ENCODE measurements around the gene PRPF40B. TPM values are rescaled to one million over a fixed set of nuclear protein-coding genes. Genes with fewer than 3 reads are reported as not detected.

PRPF40B gene
- total and polyA plus RNA-seq, 9 of the 15 experiments (the other 6 are each of a cell fraction or from before 2014, with no cell fraction given): 0.55 to 10.6 (median 4.8) TPM

GRCh38 chr12:49673446-49674317, 50.3 kb downstream of the PRPF40B start (continued):
- TF ChIP-seq RB1 (IDR thresholded peaks at IDR 0.05; ENCODE audit: low read depth): peak; percentile 68
- no peak for TF ChIP-seq TEAD2 (tag; IDR thresholded peaks at IDR 0.05)
- TF ChIP-seq HMGN3 (IDR thresholded peaks at IDR 0.05; ENCODE audit: borderline replicate concordance, extremely low read depth, insufficient read length, low read depth, low read length): peak; percentile 95
- no peak for TF ChIP-seq GTF2B (IDR thresholded peaks at IDR 0.05; ENCODE audit: extremely low read depth, insufficient read length)
- no peak for TF ChIP-seq CREB5 (CRISPR knock-in tag; IDR thresholded peaks at IDR 0.05)
- TF ChIP-seq MED1 (CRISPR knock-in tag; IDR thresholded peaks at IDR 0.05; ENCODE audit: borderline replicate concordance): no peak
- TF ChIP-seq SIX5 (IDR thresholded peaks at IDR 0.05; ENCODE audit: borderline replicate concordance in 1 of 2, insufficient read depth in 1 of 2, low read depth in 1 of 2, low read length in 2 of 2): no peak
- peak; percentile 63; the same call in 1 of the 2 replicates for TF ChIP-seq ARID4B (CRISPR knock-in tag; IDR thresholded peaks at IDR 0.05)
- no peak for TF ChIP-seq RREB1 (CRISPR knock-in tag; IDR thresholded peaks at IDR 0.05)
- no peak for TF ChIP-seq CAMTA2 (CRISPR knock-in tag; conservative IDR thresholded peaks at IDR 0.05)

Data from K562 (cell line).